Osteoblast (primary cell): ENCODE results near the gene TLR9. TPM values are rescaled to one million over a fixed set of nuclear protein-coding genes. Genes with fewer than 3 reads are reported as not detected.
"Not testable (repeated sequence)": the region's sequence is repeated elsewhere in the genome, so short reads cannot be mapped to it uniquely, and the experiment has no call there.

Experiments used
- DNase-seq: peaks from one replicate; pipeline ENCODE4 v3.0.0; 2011; ENCODE audit warnings: low spot score, mixed read lengths; ENCODE audit not compliant: insufficient read length; ENCODE audit errors: missing footprints
- H2AFZ ChIP-seq: 2 replicates; pipeline ENCODE4 v1.6.0; 2011; ENCODE audit warnings: mild to moderate bottlenecking, low read length
- H3K27ac ChIP-seq: 2 replicates; pipeline ENCODE4 v1.5.1; 2011; ENCODE audit warnings: mild to moderate bottlenecking, low read depth, low read length, moderate library complexity
- H3K27me3 ChIP-seq: 2 replicates; pipeline ENCODE4 v1.6.0; 2012; ENCODE audit warnings: mild to moderate bottlenecking, control low read depth, inconsistent platforms, low read length, moderate library complexity; ENCODE audit not compliant: insufficient read depth
- H3K36me3 ChIP-seq: 2 replicates; pipeline ENCODE4 v1.5.1; 2011; ENCODE audit warnings: mild to moderate bottlenecking, low read length, control low read depth, moderate library complexity; ENCODE audit not compliant: insufficient read depth
- H3K4me1 ChIP-seq: 2 replicates; pipeline ENCODE4 v1.5.1; 2011; ENCODE audit warnings: mild to moderate bottlenecking, low read length, control low read depth, moderate library complexity; ENCODE audit not compliant: insufficient read depth
- H3K4me2 ChIP-seq: 2 replicates; pipeline ENCODE4 v1.6.0; 2011; ENCODE audit warnings: mild to moderate bottlenecking, low read length; ENCODE audit not compliant: insufficient read depth
- H3K4me3 ChIP-seq: fragments of 200-600 bp; sonication (generic); 3 replicates; pipeline ENCODE4 v1.5.1; 2012; ENCODE audit warnings: mild to moderate bottlenecking, low read length, inconsistent platforms; ENCODE audit not compliant: insufficient read depth
- H3K79me2 ChIP-seq: 2 replicates; pipeline ENCODE4 v1.6.0; 2012; ENCODE audit warnings: mild to moderate bottlenecking, low read length, control low read depth, inconsistent platforms; ENCODE audit not compliant: insufficient read depth
- H3K9me3 ChIP-seq: 2 replicates; pipeline ENCODE4 v1.5.1; 2011; ENCODE audit warnings: low read depth, low read length, control low read depth
- H4K20me1 ChIP-seq: 2 replicates; pipeline ENCODE4 v1.6.0; 2012; ENCODE audit warnings: mild to moderate bottlenecking, low read length, control low read depth; ENCODE audit not compliant: insufficient read depth
- total RNA-seq: library from RNA; depleted of rRNA; stranded (reverse); fragments of >200 nt; gene quantifications from 2 replicates; pipeline ENCODE4 v1.2.3, GENCODE V29; 2012
- TF ChIP-seq, protein P1 (sequence below): IDR thresholded peaks from 2 replicates; pipeline ENCODE4 v1.5.1; 2011; ENCODE audit warnings: mild to moderate bottlenecking, low read depth, low read length, moderate library complexity; ENCODE audit errors: extremely low read depth

The TLR9 gene
- total RNA-seq, 1 donor: not detected

DNA sequence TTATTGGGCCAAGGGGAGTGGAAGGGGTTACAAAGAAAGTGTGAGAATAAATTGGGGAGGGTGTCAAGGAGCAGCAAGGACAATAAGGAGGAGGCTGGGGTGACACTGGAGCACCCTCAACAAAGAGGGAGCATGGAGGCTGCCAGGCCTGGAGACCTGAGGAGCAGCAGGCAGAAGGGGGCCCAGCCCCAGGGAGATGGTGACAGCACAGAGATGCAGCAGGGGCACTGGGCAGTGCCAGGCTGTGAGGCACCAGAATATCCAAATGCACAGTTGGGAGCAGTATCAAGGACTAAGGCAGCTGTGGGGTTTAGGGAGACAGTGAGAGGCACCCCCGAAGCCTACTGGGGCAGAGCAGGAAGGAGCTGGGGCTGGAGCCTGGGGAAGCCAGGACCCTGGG lies 46.9 kb downstream of the TLR9 start:
- Histone ChIP-seq H3K79me2 (no peaks in the 10 kb centered on the region), H3K4me1 (peaks cover 3% of the 10 kb centered on the region), H3K4me2 (no peak overlapping the region), H3K27ac (no peak overlapping the region), H3K9me3 (no peaks in the 10 kb centered on the region), H4K20me1 (no peaks in the 10 kb centered on the region), H2AFZ (no peak overlapping the region), H3K4me3 (no peak overlapping the region), H3K27me3 (no peaks in the 10 kb centered on the region), H3K36me3 (no peaks in the 10 kb centered on the region)
- TF ChIP-seq, protein P1, sequence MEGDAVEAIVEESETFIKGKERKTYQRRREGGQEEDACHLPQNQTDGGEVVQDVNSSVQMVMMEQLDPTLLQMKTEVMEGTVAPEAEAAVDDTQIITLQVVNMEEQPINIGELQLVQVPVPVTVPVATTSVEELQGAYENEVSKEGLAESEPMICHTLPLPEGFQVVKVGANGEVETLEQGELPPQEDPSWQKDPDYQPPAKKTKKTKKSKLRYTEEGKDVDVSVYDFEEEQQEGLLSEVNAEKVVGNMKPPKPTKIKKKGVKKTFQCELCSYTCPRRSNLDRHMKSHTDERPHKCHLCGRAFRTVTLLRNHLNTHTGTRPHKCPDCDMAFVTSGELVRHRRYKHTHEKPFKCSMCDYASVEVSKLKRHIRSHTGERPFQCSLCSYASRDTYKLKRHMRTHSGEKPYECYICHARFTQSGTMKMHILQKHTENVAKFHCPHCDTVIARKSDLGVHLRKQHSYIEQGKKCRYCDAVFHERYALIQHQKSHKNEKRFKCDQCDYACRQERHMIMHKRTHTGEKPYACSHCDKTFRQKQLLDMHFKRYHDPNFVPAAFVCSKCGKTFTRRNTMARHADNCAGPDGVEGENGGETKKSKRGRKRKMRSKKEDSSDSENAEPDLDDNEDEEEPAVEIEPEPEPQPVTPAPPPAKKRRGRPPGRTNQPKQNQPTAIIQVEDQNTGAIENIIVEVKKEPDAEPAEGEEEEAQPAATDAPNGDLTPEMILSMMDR: no peak
- peak; percentile 46 for DNase-seq

DNA sequence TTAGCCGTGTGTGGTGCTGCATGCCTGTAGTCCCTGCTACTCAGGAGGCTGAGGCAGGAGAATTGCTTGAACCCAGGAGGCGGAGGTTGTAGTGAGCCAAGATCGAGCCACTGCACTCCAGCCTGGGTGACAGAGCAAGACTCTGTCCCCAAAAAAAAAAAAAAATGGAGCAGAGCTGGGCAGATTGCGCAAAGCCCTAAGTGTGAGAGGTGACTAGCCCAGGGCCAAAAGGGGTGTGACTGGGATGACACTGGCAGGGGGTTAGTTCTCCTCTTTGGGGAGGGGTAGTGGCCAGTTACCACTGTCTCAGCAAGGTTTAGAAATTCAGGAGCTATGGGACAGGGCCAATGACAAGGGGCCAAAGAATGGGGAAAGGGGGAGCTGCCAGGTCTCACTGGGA lies 47.3 kb downstream of the TLR9 start:
- H3K9me3 ChIP-seq, H3K79me2 ChIP-seq, H3K36me3 ChIP-seq, H3K4me3 ChIP-seq, H3K27ac ChIP-seq, H4K20me1 ChIP-seq, H2AFZ ChIP-seq, H3K4me1 ChIP-seq, H3K4me2 ChIP-seq, H3K27me3 ChIP-seq: not testable (repeated sequence)
- peak; percentile 37 for DNase-seq

DNA sequence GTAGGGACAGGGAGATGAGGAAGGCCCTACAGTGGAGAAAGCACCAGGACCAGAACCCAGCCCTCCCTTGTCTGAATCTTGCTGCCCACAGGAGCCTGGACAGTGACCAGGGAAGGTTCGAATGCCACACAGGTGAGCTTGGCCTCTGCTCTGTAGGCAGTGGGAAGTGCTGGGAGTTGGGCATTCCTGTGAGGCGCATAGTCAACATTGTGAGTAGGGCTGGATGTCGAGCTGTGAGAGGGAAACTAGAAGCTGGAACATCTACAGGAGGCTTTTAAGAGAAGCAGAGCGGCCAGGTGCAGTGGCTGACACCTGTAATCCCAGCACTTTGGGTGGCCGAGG lies 47.8 kb downstream of the TLR9 start:
- Histone ChIP-seq H3K36me3 (no peaks in the 10 kb centered on the region), H3K4me2 (no peak overlapping the region), H3K27ac (no peak overlapping the region), H3K4me3 (no peak overlapping the region), H3K27me3 (no peaks in the 10 kb centered on the region), H2AFZ (no peak overlapping the region), H4K20me1 (no peaks in the 10 kb centered on the region), H3K4me1 (peaks cover 3% of the 10 kb centered on the region), H3K79me2 (no peaks in the 10 kb centered on the region), H3K9me3 (no peaks in the 10 kb centered on the region)
- no peak for DNase-seq
- TF ChIP-seq, protein P1: no peak

DNA sequence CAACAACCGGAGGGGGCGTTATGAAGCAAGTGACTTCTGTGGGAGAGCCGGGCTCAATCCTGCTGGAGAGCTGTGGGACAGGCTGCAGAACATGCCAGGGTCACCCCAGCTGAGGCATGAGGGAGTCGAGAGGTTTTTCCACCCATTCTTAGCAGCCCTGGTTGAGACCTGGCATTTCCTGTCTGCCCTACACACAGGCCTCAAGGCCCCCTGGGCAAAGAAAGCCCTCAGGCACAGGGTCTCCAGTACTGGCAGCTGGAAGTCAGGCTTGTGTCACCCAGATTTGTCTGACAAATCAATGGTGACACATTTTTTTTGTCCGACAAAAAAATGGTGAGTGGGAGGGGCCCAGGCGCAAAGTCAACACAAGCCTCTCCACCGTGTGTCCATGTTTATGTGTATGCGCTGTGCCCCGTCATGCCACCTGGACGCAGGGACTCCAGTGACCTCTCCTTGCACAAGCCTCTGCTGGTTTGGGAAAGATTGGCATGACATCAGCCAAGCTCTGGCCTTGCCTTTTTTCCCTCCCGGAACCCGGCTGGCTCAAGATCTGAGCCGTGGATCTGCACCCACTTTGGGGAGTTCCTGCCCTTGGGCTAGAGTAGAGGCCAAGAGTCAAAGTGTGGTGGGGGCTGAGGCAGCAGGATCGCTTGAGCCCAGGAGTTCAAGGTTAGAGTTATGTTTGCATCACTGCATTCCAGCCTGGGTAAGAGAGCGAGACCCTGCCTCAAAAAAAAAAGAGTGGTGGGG lies 48.3 kb downstream of the TLR9 start:
- Histone ChIP-seq H3K4me2 (no peak overlapping the region), H3K4me1 (peaks cover 3% of the 10 kb centered on the region), H3K79me2 (no peaks in the 10 kb centered on the region), H3K36me3 (no peaks in the 10 kb centered on the region), H4K20me1 (no peaks in the 10 kb centered on the region), H3K27me3 (no peaks in the 10 kb centered on the region), H2AFZ (no peak overlapping the region), H3K4me3 (no peak overlapping the region), H3K9me3 (no peaks in the 10 kb centered on the region), H3K27ac (no peak overlapping the region)
- peak; percentile 42 for DNase-seq
- TF ChIP-seq, protein P1: no peak
